Stomach (tissue), 4 donors: ENCODE measurements around the gene C11orf91.

ENCODE experiments used
- EP300 ChIP-seq: sonication (generic); formaldehyde crosslinking; IDR thresholded peaks from one replicate; pipeline ENCODE4 v1.6.1; 2017; ENCODE audit warnings: antibody characterized with exemption
- POLR2A ChIP-seq, 4 donors: fragments of 450-650 bp; IDR thresholded peaks; one replicate each; pipeline ENCODE4 v1.6.1; 2016; ENCODE audit warnings: antibody characterized with exemption in 4 of 4, control low read depth in 2 of 4, mild to moderate bottlenecking in 1 of 4, moderate library complexity in 1 of 4
- POLR2AphosphoS5 ChIP-seq, 3 donors: sonication (generic); formaldehyde crosslinking; IDR thresholded peaks; one replicate each; pipeline ENCODE4 v1.6.1; 2016; ENCODE audit warnings: antibody characterized with exemption in 3 of 3
- TF ChIP-seq, protein P1 (sequence below), 7 experiments: fragments of 450-650 bp in 4 of 7; fragments of 200-600 bp in 3 of 7; sonication (generic) in 3 of 7; IDR thresholded peaks; one replicate each; pipeline ENCODE4 v1.5.1; 2016 to 2019; ENCODE audit warnings: antibody characterized with exemption in 7 of 7, control low read depth in 2 of 7, mild to moderate bottlenecking in 1 of 7

DNA sequence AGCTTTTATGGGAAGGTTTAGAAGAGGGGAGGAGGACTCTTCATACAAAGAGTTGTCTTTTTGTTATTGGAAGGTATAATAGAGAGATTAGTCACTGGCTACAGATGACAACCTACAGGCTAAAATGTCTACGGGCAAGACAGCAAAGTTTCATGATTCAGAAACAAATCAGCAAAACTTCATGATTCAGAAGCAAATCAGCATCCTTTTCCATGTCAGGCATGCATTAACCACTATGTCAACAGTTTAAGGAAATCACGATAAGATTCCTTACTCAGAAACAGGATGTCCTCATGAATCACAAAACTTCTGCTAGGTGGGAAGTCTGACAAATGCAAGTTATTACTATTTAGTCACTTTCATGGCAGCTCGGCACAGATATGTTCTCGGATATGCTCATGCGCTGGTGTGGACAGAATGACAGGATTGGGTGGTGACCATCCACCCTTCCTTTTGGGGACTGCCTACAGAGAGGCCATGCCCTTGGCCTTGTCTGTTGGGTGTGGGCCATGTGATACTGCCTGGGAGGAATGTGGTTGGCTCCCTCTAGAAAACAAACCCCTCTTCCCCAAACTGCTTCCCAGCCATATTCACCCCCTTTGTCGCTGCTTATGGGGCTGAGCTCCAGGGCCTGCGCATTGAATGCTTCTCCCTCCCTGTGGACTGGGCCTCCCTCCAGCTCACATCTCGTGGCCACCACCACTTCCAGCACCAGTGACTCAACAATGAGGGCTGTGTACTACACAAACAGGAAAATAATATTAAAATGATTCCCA is 10.1 kb downstream of the C11orf91 start:
- TF ChIP-seq, protein P1, sequence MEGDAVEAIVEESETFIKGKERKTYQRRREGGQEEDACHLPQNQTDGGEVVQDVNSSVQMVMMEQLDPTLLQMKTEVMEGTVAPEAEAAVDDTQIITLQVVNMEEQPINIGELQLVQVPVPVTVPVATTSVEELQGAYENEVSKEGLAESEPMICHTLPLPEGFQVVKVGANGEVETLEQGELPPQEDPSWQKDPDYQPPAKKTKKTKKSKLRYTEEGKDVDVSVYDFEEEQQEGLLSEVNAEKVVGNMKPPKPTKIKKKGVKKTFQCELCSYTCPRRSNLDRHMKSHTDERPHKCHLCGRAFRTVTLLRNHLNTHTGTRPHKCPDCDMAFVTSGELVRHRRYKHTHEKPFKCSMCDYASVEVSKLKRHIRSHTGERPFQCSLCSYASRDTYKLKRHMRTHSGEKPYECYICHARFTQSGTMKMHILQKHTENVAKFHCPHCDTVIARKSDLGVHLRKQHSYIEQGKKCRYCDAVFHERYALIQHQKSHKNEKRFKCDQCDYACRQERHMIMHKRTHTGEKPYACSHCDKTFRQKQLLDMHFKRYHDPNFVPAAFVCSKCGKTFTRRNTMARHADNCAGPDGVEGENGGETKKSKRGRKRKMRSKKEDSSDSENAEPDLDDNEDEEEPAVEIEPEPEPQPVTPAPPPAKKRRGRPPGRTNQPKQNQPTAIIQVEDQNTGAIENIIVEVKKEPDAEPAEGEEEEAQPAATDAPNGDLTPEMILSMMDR (IDR thresholded peaks at IDR 0.05): no peak
- TF ChIP-seq POLR2AphosphoS5 (IDR thresholded peaks at IDR 0.05): peak; percentile 54 to 89 (median 67)
- no peak for TF ChIP-seq POLR2A (IDR thresholded peaks at IDR 0.05)
- peak; percentile 37 for TF ChIP-seq EP300
